Right ventricle myocardium superior (tissue), 1 donor: ENCODE measurements around the gene TDRD15. TPM values are rescaled to one million over a fixed set of nuclear protein-coding genes. Genes with fewer than 3 reads are reported as not detected.
"Not testable (repeated sequence)": the region's sequence is repeated elsewhere in the genome, so short reads cannot be mapped to it uniquely, and the experiment has no call there.

Experiments
- ATAC-seq: fragments of 200-7000 bp; cut with Tn5 transposase; one replicate; pipeline ENCODE4 v1.9.1; 2020; ENCODE audit warnings: mild to moderate bottlenecking; ENCODE audit not compliant: poor library complexity
- DNase-seq: peaks from one replicate; pipeline ENCODE4 v3.0.0-alpha.2; 2020
- intact Hi-C: fragments of 100-400 bp; cut with DNase I; formaldehyde crosslinking; loops from one replicate; pipeline ENCODE4 v1.11.2; 2022
- total RNA-seq: library from RNA; stranded (reverse); fragmentation: NEBNext Ultra II Directional; extraction: Animal tissue kit (Norgen Biotek cat#: 25700); gene quantifications from one replicate; pipeline ENCODE4 v1.2.1, GENCODE V29; 2021
- donor health status: DM: no; HTN: yes; CAD: no; lungs with severe emphysema.

Gene TDRD15
- total RNA-seq, 1 donor from 2014 or later, result not detected

DNA sequence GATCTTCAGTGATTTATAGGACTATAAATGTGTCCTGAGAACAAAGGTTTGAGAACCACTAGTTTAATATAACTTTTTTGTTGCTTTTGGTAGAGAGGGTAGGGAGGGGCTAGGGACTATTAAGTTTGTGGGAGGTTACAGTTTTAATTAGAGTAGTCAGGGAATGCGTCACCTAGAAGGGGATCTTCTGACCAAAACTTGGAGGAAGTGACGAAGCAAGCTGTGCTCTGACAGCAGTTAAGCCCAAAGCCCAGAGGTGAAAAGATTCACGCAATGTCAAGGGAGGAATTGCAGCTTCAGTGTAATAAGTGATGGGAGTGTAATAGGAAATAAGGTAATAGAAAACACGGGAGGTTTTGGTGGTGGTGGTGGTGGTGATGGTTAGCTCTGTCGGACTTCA, 8.1 kb downstream of the TDRD15 start:
- no peak for ATAC-seq
- no peak for DNase-seq
- intact Hi-C loops, result no loop called here

DNA sequence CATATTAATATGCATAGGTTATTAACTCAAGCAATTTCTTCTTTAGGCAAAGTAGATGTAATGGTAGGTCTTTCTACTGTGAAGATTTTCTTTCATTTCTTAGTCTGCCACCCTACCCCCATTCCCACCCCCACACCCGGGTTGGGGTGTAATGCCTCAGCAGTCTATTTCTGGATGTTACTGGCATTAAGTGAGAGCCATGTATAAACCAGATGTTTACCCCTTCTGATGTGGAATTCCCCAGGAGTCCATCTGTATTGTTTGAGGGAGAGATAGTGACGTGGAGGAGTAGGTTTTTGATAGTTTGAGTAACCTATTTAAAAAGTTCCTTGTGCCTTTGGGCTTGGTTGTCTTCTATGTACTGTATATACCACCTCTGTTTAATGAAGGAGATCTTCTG, 11.8 kb downstream of the TDRD15 start:
- ATAC-seq (no peak), DNase-seq (no peak)
- intact Hi-C loops, result no loop called here

DNA sequence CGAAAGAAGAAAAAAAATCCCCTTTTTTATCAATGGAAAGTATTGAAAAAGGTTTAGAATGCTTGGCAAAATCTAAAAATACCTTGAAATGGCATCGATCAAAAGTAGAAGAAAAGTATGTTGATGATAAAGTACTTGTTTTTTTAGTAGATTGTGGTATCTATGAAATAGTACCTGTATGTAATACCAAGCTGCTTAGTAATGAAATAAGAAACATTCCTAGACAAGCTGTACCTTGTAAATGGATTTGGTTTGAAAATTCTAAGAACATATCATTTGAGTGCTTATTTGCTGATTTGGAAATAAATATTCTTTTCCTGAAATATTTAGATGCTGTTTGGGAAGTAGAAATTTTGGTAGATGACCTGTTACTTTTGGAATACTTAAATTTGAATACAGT, 18.4 kb downstream of the TDRD15 start:
- intact Hi-C loops, result no loop called here
- DNase-seq (no peak), ATAC-seq (no peak)

DNA sequence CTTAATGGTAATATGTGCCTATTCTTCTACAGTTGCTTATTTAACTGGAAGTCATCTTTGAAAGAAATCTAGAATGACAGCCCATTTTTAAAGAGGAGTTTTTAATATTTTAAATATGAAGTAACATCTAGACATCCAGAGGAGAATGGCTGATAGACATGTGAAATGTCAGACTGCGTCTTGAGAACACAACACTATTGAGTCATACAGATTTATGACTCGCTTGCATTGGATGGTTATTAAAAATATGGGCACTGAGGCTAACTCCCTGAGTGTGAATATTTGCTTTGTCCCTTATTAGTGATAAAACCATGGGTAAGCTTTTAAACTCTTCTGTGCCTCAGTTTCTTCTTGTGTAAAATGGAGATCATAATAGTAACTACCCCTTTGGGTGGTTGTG, 22.9 kb downstream of the TDRD15 start:
- DNase-seq, result no peak
- intact Hi-C loops, result no loop called here
- ATAC-seq, result no peak

DNA sequence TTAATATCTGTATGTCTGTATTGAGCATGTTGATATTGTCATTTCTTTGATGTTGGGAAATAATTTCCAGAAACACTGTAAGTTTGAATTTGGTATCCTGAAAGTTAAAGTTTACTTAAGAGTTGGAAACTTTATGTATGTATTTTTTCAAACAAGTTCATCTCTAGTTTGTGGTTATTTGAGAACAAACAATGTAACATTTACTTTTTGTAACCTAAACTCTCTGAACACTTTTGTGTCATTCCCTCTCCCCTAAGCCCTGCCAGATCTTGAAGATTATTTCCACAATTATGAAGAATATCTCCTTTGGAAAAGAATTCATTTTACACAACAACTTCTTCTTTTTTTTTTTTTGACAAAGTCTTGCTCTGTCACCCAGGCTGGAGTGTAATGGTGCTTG, 24.9 kb downstream of the TDRD15 start:
- intact Hi-C loops, result no loop called here
- ATAC-seq, result no peak
- DNase-seq, result no peak

DNA sequence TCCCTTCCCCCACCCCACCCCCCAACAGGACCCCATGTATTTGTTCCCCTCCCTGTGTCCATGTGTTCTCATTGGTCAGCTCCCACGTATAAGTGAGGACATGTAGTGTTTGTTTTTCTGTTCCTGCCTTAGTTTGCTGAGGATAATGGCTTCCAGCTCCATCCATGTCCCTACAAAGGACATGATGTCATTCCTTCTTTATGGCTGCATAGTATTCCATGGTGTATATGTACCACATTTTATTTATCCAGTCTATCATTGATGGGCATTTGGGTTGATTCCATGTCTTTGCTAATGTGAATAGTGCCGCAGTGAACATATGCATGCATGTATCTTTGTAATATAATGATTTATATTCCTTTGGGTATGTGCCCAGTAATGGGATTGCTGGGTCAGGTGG, 27.5 kb downstream of the TDRD15 start:
- intact Hi-C loops, DNase-seq, ATAC-seq: not testable (repeated sequence)

DNA sequence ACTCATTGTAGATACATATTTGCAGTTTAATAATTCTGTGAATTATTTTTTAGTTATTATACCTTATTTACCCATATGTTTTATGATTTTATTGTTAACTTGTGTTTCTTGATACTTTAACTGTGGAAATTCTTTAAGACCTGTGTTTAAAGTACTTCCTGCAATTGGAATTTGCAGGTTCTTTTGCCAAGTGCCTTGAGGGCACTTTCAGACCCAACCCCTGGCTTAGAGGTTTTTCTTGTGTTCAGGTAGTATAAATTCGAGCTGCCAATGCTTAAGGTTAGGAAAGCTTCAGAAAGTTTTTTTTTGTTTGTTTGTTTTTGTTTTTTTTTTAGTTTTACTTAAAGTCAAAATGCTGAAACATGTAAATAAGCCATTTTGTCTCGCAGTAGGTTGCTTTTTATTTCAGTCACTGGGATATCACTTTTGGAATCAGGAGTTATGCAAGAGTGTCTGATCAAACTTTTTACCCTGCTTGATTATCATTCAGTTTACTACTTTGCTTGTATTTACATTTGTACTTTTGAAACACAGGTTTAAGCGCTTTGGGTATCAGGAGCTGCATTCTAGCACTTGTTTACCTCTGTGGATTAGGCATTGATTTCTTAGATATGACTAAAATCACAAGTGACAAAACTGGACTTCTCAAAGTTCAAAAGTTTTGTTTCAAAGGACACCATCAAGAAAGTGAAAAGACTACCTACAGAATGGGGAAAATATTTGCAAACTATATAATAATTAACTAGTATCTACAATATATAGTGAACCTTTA, 31.8 kb downstream of the TDRD15 start:
- no peak for DNase-seq
- intact Hi-C loops, result no loop called here
- ATAC-seq, result no peak

DNA sequence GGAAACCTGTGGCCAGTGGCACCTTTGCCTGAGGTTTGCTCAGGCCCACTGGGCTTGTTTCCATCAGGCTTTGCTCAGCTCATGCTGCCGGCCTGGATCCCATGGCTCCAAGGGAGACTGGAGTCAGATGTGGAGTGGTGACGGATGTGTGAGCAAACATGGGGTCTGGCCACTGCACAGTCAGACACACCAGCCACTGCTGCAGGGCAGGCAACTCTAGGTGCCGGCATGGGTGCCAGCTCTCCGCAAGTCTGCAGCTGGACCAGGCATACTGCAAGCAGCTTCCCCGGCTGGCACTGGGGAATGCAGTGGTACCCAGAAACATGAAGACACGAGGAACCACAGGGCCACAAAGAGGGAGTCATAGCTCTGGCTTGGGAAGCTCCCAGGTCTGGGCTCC, 37.4 kb downstream of the TDRD15 start:
- ATAC-seq (no peak), DNase-seq (no peak)
- intact Hi-C loops, result no loop called here

DNA sequence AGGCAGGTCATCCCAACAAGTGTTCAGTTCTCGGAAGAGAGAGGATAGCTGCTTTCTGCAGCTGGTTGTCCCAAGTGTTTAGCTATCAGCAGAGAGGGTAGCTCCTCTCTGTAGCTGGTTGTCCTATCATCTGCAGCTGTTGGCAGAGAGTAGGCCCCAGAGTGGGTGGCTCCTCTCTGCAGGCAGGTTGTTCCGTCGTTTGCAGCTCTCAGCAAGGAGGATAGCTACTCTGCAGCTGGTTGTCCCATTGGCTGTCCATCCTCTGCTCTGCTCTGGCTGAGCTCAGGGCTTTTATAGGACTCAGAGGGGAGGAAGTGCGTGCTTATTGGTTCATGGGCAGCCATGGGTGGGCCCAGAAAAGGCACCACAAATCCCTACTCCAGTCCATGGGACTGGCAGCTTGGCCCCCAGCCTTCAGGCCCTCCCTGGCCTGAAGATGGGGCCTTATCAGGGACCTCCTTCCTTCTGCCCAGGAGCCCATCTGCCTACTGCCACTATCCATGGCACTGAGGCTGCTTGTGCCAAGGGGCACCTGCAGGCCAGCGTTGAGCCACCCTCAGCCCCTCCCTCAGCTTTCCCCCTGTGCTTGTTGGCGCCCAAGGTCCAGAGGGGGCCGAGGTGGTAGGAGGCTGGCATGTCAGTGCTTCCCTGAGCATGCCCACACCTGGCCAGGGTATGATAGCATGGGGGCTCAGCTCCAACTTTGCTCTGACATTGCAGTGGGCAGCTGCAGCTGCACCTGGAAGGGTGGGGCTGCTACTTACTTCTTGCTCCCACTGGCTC, 38.3 kb downstream of the TDRD15 start:
- no peak for ATAC-seq
- no peak for DNase-seq

DNA sequence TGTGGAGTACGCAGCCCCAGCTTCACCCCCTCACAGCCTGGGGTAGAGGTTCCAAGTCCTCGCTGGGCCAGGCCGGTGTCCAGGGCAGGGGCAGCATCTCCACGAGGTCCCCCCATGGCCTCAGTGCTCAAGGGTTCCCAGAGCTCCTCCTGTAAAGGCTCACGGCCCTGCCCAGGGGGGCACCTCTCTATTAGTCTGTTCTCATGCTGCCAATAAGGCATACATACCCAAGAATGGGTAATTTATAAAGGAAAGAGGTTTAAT, 38.8 kb downstream of the TDRD15 start:
- ATAC-seq (no peak), DNase-seq (no peak)
- intact Hi-C loops, result no loop called here

More for the DNA sequence above, 38.3 kb downstream of the TDRD15 start:
- intact Hi-C loops, result no loop called here

DNA sequence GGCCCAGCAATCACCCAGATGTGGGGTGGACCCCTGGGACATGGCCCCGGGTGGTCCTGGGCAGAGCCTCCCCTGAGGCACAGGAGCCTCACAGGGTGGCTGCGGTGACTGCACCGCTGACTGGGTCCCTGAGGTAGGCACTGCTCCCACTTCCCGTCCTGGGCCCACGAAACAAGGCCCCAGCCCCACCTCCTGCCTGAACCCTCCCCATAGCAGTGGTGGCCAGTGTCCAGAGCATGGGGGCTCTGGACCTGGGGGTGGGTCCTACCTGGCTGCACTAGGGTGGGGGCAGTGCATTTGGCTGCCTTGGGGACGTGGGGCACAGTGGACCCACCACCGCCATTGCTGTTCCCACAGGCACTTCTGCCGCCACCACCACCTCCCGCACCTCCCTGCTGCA, 39.4 kb downstream of the TDRD15 start:
- intact Hi-C loops, result no loop called here
- no peak for ATAC-seq
- DNase-seq, result no peak

DNA sequence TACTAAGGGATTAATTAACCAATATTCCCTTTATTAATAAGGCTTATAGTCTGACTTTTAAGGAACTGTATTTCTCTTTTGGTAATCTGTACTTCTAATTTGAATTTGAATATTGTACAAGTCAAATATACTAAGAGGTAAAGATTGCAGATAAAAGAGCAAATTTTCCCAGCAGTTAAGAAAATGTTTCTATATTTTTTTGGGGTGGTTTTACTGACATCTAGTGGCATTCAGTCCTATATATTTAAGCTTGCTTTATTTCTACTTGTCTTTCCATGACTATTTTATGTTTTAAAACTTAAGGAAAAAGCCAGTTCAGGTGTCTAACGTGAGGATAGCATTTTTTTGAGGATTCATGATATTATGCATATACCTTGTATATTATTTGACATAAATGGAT, 41.6 kb downstream of the TDRD15 start:
- intact Hi-C loops, result no loop called here
- DNase-seq, result no peak

DNA sequence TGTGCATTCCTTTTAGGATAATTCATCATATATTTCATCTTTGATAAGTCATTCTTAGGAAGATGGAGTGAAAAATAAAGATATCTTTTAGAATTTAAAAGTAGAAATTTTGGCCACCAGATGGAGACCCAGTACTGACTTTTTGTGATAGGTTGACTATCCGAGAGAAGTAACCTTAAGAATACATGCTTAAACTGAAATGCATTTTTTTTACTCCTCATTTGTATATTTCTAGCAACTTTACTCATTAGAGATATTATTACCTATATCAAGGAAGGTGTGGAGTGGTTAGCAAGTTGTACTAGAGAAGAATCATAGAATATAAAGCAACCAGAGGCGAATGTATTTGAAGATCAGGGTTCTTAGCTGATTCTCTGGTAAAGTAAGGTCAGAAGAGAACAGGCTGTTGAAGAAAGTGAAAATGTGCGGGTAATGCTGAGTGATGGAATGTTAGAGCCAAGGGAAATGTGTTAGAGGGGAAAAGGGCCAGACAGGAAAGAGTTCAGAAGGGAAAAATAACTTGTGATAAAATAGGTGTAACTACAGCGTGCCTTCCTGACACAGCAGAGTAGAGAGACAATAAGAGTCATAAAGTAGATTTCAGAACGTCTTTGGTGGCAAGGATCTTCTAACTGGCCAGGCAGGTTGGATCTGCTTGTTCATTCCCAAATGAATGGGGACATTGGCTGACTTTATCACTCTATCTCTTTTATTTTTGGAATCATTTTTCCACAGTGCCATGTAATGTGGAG, 52.3 kb downstream of the TDRD15 start:
- intact Hi-C loops, result loop anchor here (2.0 kb wide), 1 partner anchor 145 kb away; no protein-coding TSS in a partner anchor
- no peak for DNase-seq
- peak; percentile 81 for ATAC-seq

More for the DNA sequence above, 41.6 kb downstream of the TDRD15 start:
- no peak for ATAC-seq

DNA sequence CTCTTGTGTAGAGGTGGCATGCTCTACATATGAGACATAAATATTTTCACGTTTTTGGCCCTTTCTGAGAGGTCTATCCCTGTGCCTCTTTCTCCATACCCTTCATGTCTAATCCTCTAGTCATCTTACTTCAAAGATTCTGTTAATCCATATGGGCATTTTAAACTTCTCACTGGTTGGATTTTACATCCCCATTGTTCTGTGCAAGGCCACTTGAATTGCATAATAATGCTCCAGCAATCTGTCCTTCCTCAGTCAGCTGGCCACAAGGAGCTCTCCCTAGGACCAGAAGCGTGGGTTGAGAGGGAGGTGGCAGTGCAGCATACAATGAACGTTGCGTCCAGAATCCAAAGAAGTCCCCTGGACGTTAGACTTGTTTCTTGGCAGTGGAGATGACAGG, 58.2 kb downstream of the TDRD15 start:
- ATAC-seq (no peak), DNase-seq (no peak)
- intact Hi-C loops, result no loop called here

DNA sequence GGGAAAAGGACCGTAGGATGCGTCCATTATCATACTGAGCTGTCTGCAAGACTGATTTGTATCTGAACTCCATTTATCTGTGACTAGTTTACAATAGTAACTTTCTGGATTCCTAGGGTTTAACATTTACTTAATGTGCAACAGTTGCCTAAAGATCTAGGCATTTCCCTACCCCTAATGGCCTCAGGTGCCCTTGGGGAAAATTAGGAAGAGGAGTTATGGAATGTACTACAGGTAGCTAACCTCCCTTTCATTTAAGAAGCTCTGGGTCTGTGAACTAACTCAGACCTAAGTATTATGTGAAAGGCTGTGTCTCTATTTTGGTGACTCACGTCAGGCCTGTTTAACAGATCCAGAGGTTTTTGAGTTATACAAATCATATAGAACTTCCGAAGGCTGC, 59.5 kb downstream of the TDRD15 start:
- no peak for ATAC-seq
- DNase-seq, result no peak
- intact Hi-C loops, result no loop called here

DNA sequence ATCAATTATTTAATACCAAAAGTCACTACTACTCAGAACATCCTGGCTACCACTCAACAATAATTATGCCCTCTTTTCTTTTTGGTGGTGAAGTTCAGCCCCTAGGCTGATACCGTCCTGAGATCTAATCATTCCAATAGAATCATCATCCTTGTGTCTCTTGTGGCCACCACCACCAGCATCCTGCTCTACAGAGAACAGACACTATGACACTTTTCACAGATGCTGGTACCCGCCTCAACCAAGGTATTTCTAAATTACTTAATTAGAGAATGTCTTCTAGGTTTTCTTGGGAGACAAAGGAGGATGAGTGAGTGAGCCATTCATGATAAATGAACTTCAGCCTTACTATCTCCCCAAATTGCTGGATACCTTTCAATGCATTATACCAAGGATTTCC, 60.0 kb downstream of the TDRD15 start:
- no peak for ATAC-seq
- DNase-seq, result no peak
- intact Hi-C loops, result no loop called here

DNA sequence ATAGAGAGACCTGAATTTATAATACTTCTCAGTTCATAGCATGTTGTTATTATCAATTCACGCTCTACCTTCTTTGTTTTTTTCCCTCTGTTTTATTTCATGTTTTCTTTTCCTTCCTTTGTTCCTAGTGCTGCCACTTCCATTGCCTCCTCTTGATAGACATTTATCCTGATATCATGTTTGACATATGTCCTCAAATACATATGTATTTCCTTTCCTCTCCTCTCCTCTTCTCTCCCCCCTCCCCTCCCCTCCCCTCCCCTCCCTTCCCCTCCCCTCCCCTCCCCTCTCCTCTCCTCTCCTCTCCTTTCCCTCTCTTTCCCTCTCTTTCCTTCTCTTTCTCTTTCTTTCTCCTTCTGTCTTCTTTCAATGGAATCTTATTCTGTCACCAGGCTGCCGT, 67.8 kb downstream of the TDRD15 start:
- no peak for ATAC-seq
- DNase-seq, result no peak
- intact Hi-C loops, result no loop called here
